HG02588 (cell line): ENCODE data around the gene GTF3C6.
"Not testable (repeated sequence)": the region's sequence is repeated elsewhere in the genome, so short reads cannot be mapped to it uniquely, and the experiment has no call there.

ENCODE experiments used
- ATAC-seq: cut with Tn5 transposase; IDR thresholded peaks from one replicate; pipeline ENCODE4 v1.9.1; 2021; ENCODE audit warnings: mild to moderate bottlenecking, moderate library complexity; ENCODE audit not compliant: unreplicated experiment

Gene GTF3C6

DNA sequence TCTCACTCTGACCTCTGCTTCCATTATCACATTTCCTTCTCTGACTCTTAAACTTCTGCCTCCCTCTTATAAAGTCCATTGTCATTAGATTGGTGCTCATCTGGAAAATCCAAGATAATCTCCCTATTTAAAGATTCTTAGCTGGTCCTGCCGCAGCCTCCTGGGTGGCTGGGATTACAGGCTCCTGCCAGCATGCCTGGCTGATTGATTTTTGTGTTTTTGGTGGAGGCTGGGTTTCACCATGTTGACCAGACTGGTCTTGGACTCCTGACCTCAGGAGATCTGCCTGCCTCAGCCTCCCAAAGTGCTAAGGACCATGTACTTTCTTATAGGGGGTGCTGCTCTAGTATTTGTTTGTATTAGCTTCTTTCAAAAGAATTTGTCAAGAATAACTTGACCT is 18.1 kb downstream of the GTF3C6 start:
- ATAC-seq, result no peak

DNA sequence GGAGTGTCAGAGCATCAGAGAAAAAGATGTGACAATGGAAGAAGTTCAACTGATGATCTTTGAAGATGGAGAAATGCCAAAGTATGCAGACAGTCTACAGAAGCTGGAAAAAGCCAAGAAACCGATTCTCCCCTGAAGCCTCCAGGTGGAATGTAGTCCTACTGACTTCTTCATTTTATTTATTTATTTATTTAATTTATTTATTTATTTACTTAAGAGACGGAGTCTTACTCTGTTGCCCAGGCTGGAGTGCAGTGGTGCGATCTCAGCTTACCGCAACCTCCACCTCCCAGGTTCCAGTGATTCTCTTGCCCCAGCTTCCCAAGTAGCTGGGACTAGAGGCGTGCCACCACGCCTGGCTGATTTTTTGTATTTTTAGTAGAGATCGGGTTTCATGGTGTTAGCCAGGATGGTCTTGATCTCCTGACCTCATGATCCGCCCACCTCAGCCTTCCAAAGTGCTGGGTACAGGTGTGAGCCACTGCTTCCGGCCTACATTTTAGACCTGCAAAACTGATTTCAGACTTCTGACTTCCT is 21.1 kb downstream of the GTF3C6 start:
- ATAC-seq, result no peak

DNA sequence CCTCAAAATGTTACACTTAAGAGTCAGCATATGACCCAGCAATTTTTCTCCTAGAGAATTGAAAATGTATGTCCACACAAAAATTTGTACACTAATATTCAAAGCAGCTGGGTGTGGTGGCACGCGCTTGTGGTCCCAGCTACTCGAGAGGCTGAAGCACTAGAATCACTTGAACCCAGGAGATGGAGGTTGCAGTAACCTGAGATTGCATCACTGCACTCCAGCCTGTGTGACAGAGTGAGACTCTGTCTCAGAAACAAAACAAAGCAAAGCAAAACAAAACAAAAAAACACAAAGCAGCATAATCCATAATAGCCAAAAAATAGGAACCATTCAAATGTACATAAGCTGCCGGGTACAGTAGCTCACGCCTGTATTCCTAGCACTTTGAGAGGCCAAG is 21.7 kb downstream of the GTF3C6 start:
- no peak for ATAC-seq

DNA sequence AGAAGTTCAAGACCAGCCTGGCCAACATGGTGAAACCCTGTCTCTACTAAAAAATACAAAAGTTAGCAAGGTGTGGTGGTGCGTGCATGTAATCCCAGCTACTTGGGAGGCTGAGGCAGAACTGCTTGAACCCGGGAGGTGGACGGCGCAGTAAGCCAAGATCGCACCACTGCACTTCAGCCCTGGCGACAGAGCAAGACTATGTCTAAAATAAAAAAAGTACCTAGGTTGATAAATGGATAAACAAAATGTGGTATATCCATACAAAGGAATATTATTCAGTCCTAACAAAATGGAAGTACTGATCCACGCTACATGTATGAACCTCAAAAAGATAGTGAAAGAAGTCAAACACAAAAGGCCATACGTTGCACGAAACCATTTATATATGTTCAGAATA is 22.1 kb downstream of the GTF3C6 start:
- no peak for ATAC-seq

DNA sequence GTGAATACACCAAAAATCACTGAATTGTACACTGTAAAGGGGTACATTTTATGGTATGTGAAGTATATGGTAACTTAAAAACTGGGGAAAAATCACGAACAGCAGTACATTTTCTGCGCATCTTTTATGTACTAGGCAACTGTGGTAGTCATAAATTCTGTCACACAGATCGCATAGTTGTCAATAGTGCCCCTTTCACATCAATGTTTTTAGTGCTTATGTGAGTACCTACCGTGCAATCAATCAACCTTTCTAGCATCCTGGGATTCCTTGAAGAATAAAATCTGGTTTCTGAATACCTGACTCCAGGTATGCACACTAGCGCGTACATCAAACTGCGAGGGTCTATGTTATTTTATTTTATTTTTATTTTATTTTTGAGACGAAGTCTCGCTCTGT is 22.7 kb downstream of the GTF3C6 start:
- ATAC-seq, result no peak

DNA sequence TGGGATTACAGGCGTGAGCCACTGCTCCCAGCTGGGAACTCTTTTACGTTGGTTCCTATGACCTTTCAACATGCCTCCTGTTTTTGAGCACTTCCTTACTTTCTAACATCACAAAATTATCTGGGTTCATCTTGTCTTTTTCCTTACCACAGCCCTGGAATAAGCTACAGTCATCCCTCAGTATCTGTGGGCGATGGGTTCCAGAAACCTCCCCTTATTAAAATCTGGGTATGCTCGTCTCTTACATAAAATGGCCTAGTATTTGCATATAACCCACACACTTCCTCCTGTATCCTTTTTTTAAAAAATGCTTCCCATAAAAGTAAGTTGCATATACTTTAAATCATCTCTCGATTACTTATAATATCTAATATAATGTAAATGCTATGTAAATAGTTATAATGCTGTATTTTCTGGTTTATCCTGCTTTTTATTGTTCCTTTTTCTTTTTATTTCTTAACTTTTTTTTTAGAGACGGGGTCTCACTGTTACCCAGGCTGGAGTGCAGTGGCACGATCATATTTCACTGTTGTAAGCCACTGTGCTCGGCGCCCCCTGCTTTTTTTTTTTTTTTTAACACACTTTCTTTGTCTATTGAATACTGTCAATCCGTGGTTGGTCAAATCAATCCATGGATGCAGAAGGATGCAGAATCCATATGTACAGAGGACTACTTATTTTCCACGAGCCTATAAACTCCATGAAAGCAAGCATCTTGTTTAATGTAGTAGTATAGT is 32.5 kb downstream of the GTF3C6 start:
- ATAC-seq, result no peak

DNA sequence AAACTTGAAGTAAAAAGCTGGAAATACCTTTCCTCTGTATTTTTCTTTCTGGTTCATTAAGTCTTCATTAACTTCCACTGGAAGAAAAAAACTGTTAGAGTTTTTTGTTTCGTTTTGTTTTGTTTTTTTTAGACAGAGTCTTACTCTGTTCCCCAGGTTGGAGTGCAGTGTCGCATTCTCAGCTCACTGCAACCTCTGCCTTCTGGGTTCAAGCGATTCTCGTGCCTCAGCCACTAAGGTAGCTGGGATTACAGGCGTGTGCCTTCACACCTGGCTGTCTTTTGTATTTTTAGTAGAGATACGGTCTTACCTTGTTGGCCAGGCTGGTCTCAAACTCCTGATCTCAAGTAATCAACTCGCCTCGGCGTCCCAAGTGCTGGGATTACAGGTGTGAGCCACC is 38.2 kb downstream of the GTF3C6 start:
- ATAC-seq, result no peak

GRCh38 chr6:110999634-111000270 is 41.2 kb downstream of the GTF3C6 start:
- ATAC-seq, result no peak

- no peak for ATAC-seq
Observed at GRCh38 chr6:111002350-111002749, 43.8 kb downstream of the GTF3C6 start.

- no peak for ATAC-seq
Observed at GRCh38 chr6:111011360-111012142, 53.0 kb downstream of the GTF3C6 start.

DNA sequence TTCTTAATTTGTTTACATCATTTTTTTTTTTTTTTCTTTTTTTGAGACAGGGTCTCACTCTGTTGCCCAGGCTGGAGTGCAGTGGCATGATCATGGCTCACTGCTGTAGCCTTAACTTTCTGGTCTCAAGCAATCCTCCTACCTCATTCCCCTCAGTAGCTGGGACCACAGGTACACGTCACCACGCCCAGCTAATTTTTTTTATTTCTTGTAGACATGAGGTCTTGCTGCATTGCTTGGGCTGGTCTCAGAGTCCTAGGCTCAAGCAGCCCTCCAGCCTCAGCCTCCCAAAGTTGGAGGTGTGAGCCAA is 53.6 kb downstream of the GTF3C6 start:
- ATAC-seq, result no peak

DNA sequence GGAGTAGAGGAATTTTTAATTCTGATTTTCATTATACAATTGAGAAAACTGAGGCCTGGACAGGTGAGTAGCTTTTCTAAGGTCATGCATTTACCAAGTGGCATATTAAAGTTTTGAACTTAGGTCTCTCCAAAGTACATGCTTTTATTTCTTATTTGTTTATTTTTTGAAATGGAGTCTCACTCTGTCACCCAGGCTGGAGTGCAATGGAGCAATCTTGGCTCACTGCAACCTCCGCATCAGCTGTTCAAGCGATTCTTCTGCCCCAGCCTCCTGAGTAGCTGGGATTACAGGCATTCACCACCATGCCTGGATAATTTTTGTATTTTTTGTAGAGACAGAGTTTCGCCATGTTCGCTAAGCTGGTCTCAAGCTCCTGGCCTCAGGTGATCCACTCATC is 54.0 kb downstream of the GTF3C6 start:
- not testable (repeated sequence) for ATAC-seq

GRCh38 chr6:111013144-111013915 is 54.8 kb downstream of the GTF3C6 start:
- ATAC-seq, result no peak

- no peak for ATAC-seq
Observed at GRCh38 chr6:111015389-111016124, 57.1 kb downstream of the GTF3C6 start.

DNA sequence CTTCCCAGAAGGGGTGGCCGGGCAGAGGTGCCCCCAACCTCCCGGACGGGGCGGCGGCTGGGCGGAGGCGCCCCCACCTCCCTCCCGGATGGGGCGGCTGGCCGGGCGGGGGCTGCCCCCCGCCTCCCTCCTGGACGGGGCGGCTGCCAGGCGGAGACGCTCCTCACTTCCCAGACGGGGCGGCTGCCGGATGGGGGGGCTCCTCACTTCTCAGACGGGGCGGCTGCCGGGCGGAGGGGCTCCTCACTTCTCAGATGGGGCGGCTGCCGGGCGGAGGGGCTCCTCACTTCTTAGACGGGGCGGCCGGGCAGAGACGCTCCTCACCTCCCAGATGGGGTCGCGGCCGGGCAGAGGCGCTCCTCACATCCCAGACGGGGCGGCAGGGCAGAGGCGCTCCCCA is 58.7 kb downstream of the GTF3C6 start:
- not testable (repeated sequence) for ATAC-seq
